Right ventricle myocardium superior (tissue), 1 donor: ENCODE data around the gene MTTP. TPM values are rescaled to one million over a fixed set of nuclear protein-coding genes. Genes with fewer than 3 reads are reported as not detected.
"Not testable (repeated sequence)": the region's sequence is repeated elsewhere in the genome, so short reads cannot be mapped to it uniquely, and the experiment has no call there.

Experiments used
- ATAC-seq: fragments of 200-7000 bp; cut with Tn5 transposase; one replicate; pipeline ENCODE4 v1.9.1; 2020; ENCODE audit warnings: mild to moderate bottlenecking; ENCODE audit not compliant: poor library complexity
- DNase-seq: peaks from one replicate; pipeline ENCODE4 v3.0.0-alpha.2; 2020
- intact Hi-C: fragments of 100-400 bp; cut with DNase I; formaldehyde crosslinking; loops from one replicate; pipeline ENCODE4 v1.11.2; 2022
- long read RNA-seq: library from polyadenylated mRNA; unstranded; transcript quantifications from one replicate; pipeline ENCODE4 v2.0.0, GENCODE V29; 2021
- total RNA-seq: library from RNA; stranded (reverse); fragmentation: NEBNext Ultra II Directional; extraction: Animal tissue kit (Norgen Biotek cat#: 25700); gene quantifications from one replicate; pipeline ENCODE4 v1.2.1, GENCODE V29; 2021
- donor health status: DM: no; HTN: yes; CAD: no; lungs with severe emphysema.

MTTP gene
- 3.3 TPM for total RNA-seq
- long read RNA-seq, full-length matches to known transcripts: 8 of 11 reads
- long read RNA-seq, partial matches to known transcripts: 1 of 11 reads
- long read RNA-seq, other reads (novel, unspliced or antisense): 2 of 11 reads

DNA sequence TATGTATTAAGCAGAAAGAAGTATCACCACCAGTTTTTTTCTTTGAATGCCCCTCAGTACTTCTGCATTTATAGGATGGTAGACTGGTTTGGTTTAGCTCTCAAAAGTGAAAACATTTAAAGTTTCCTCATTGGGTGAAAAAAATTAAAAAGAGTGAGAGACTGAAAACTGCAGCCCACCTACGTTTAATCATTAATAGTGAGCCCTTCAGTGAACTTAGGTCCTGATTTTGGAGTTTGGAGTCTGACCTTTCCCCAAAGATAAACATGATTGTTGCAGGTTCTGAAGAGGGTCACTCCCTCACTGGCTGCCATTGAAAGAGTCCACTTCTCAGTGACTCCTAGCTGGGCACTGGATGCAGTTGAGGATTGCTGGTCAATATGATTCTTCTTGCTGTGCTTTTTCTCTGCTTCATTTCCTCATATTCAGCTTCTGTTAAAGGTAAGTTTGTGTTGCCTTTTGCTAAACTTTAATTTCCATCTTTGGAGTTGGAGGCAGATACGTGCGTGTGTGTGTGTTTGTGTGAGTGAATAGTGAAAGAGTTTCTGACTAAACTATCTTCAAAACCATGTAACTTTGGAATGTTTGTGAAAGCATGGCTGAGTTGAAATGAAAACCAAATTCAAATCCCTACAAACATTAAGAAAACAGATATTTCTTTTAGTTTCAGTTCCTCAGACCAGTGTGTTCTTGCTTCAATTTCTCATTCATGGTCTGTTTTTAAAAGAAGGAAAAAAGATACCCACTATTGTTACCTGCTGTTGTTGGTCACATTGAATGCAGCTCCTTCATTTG is at the start of gene MTTP:
MTTP (plus strand) TSS at position 295 of the 795 bp plus-strand sequence; CDS start at position 381, 86 bp downstream.
- ATAC-seq: no peak
- intact Hi-C loops: no loop called here

GRCh38 chr4:99529228-99529627 is 45.4 kb upstream of the MTTP start:
- ATAC-seq: peak; percentile 38
- intact Hi-C loops: no loop called here
- no peak for DNase-seq

More for the DNA sequence above, at the start of gene MTTP:
- DNase-seq: no peak

DNA sequence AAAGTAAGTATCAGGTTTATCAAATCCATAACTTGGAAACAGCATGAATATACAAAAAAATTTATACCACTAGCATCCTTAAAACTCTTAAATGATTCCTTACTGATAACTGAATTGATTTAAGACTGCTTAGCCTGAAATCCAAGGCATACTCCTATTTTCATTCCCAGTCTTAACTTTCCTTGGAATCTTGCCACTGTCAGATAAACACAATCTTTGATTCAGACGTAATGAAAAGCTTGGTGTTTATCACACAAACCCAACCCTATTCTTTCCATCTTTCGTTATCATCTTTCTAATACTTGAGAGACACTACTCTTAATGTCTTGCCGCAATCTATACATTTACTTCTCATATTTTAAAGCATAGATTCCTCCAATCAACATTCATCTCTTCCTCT is 44.7 kb upstream of the MTTP start:
- intact Hi-C loops: no loop called here
- no peak for DNase-seq
- no peak for ATAC-seq

DNA sequence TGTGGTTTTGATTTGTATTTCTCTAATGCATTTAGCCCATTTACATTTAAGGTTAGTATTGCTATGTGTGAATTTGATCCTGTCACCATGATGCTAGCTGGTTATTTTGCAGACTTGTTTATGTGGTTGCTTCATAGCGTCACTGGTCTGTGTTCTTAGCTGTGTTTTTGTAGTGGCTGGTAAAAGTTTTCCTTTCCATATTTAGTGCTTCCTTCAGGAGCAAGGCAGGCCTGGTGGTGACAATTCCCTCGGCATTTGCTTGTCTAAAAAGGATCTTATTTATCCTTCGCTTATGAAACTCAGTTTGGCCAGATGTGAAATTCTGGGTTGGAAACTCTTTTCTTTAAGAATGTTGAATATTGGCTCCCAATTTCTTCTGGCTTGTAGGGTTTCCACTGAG is 39.9 kb upstream of the MTTP start:
- ATAC-seq, intact Hi-C loops, DNase-seq: not testable (repeated sequence)

GRCh38 chr4:99536271-99536670 is 38.4 kb upstream of the MTTP start:
- ATAC-seq (peak; percentile 48), DNase-seq (no peak)
- intact Hi-C loops: no loop called here

GRCh38 chr4:99536848-99537247 is 37.8 kb upstream of the MTTP start:
- no peak for DNase-seq
- intact Hi-C loops: no loop called here
- no peak for ATAC-seq

DNA sequence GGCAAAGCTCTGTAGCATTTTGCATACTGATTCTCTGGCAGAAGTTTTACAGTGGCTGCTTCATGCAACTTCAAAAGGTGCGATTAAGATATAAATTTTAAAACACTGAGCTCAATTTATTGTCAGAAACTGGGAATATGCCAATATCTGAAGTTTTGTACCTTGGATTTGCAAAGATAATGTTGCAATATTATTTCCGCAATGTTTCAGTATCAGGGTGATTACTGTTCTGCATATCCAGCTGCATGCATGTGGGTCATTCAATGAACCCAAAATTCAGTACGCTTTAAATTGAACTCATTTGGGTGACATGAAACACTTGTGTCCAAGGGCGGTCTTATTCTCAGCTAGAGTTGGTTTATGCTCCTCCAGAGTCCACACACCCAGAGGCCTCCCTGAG is 37.0 kb upstream of the MTTP start:
- DNase-seq (no peak), ATAC-seq (no peak)
- intact Hi-C loops: no loop called here

- intact Hi-C loops: no loop called here
- no peak for ATAC-seq
- no peak for DNase-seq
Measured at GRCh38 chr4:99540277-99540939, 34.2 kb upstream of the MTTP start.

DNA sequence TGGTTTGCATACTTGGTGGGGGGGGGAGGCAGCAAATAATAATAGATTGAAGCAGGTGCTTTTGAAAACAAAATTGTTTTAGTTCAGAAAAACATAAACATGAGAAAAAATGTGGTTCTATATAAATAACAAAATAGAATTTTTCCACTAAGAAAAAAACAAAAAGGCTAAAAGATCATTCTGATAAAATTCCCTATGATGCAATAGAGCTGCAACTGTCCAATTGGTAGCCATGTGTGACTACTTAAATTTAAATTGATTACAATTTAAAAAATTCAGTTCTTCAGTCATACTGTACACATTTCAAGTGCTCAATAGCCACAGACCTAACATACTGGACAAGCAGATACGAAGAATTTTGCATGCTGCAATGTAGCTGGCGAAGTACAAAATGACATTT is 21.8 kb upstream of the MTTP start:
- intact Hi-C loops: loop anchor here (5.0 kb wide), 1 partner anchor 329 kb away; no protein-coding TSS in a partner anchor
- DNase-seq (no peak), ATAC-seq (no peak)

- peak; percentile 99 for ATAC-seq
- intact Hi-C loops: loop anchor here (5.0 kb wide), 2 partner anchors 324 to 384 kb away; partner anchors contain the start of gene DNAJB14
- peak; percentile 99 for DNase-seq
Measured at GRCh38 chr4:99563310-99564186, 11.1 kb upstream of the MTTP start, which contains the start of gene TRMT10A. Gene TRMT10A, minus strand, starts transcription at chr4:99564039. Its CDS starts 4,701 bp downstream, at chr4:99559338.

GRCh38 chr4:99564921-99565320 is 9.7 kb upstream of the MTTP start:
- intact Hi-C loops: loop anchor here (5.0 kb wide), 2 partner anchors 322 to 382 kb away; partner anchors contain the start of gene DNAJB14
- no peak for DNase-seq
- no peak for ATAC-seq

- ATAC-seq: no peak
- no peak for DNase-seq
- intact Hi-C loops: no loop called here
Measured at GRCh38 chr4:99571883-99572282, 2.7 kb upstream of the MTTP start.

DNA sequence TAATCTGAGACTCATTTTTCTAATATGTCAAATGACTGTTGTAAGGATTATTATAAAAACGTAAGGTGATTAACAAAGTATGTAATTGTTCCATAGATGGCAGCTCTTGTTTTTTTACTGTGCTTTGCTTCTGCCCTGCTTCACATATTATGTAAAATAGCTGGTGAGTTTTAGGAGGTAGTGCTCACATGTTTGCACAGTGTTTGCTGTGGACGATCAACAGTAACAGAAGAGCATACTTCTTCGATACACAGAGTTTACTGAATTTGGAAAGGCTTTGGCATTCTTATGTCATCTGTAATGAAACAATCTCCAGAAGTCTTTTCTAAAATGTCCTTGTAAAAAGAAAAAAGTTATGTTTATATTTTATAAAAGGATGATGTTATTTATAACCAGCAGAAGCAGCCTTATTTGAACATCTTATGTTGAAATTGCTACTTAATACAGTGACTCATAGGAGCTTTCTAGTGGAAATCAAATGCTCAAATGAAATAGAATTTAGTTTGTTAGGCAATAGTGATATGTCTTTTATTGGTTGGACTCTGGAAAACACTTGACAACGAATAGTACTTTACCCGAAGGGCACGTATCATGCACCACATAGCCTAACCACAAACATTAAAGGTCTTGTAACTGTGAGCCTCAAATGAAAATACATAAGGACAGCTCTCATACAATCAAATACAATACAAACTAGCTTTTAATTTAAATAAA is 1.9 kb upstream of the MTTP start:
- DNase-seq: no peak
- intact Hi-C loops: no loop called here
- peak; percentile 60 for ATAC-seq

DNA sequence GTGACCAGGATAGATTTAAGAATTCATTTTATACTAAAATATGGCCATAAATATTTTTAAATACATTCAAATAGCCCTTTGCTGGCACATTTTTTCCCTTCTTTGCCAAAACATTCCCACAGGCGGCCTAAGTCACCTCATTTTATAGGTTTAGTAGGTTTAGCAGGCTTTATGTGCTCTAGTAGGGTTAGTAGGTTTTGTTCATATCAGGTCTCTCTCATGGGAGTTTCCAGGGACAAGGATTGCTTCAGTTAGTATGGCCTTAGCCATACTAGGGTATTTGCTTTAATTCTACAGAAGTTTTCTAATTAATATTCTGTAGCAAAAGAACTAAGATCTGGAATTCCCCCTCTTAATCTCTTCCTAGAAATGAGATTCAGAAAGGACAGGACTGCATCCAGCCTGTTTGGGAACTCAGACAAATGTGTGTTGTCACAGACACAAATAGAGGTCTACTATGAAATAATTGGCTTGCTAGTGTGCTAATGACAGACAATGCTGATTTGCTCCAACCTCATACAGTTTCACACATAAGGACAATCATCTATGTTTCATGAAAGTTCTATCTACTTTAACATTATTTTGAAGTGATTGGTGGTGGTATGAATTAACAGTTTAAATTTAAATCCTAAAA is 772 bp upstream of the MTTP start:
- intact Hi-C loops: no loop called here
- ATAC-seq (no peak), DNase-seq (no peak)

DNA sequence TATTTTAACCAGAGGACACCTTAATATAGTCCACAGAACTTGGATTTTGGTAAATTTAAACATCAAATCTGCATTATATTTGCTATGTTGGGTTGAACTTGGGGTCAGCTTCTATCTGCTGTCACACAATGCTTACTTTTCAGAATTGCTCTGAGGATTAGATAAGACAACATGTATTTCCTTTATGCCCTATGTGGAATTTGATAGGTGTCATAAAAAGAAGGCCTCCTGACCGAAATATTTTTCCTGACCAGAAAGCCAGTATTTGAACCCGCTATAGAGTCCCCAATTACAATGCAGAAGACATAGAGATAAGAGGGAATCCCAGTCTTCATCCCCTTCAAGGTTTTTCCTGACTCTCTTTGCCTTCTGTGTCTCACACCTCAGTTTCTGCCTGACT is 4.1 kb downstream of the MTTP start:
- intact Hi-C loops: no loop called here
- ATAC-seq: no peak

DNA sequence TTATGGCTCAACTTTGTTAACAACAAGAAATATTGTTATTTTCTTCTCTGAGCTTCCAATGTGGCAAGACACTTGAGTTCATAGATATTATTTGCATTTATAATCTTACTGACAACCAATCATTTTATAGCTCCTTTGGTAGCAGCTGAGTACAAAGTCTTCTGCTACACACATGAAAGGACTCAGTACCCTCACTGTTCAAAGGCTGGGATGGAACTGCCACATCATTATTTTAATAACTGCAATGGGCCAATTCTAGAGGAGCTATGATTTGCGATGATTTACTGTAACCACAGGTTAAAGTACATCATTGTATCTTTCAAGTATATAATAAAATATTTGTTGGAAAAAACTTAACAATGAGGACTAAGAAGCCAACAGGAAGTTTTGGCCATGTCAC is 10.9 kb downstream of the MTTP start:
- ATAC-seq (no peak), DNase-seq (no peak)
- intact Hi-C loops: no loop called here

More for the DNA sequence above, 4.1 kb downstream of the MTTP start:
- DNase-seq: no peak

DNA sequence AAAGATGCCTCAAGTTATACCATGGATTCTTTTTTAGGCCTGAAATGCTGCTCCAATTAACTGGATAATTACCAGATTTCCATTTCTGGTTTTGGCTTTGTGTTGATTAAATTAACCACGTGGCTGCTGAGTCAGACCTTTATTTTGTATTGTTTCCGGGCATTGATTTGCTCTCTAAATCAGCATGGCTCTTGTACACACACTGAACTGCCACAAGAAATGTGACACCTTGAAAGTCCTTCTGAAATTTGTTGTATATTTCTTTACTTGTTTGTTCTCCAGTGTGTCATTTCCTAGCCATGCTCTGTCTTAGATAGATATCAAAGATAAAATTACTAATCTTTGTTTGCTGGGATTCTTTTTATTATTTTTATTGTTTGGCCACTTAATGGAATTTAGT is 11.7 kb downstream of the MTTP start:
- DNase-seq (no peak), ATAC-seq (no peak)
- intact Hi-C loops: no loop called here

- DNase-seq: no peak
Measured at GRCh38 chr4:99586797-99587196, 12.2 kb downstream of the MTTP start.

More at GRCh38 chr4:99586797-99587196, 12.2 kb downstream of the MTTP start:
- intact Hi-C loops: no loop called here
- no peak for ATAC-seq
